ENCODE measurements around the gene SP4. TPM values are rescaled to one million over a fixed set of nuclear protein-coding genes. Genes with fewer than 3 reads are reported as not detected.

The SP4 gene
- total and polyA plus RNA-seq, 2 of the 4 experiments (the other 2 are of a cell fraction), result 0.97 to 5.9 TPM

DNA sequence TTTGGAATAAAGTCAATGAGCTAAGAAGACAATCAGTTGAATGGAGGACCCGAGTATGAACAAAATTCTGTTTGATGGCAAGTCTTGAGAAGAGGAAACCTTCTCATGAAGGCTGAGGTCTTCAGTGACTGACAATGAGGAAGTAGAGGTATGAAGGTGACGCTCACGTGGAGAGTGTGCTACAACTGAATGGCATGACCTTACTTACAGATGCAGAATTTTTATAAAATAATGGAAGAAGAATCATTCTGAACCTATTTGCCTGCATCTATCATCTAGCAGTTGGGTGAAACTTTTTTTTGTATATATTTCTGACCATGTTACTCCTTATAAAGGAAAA is 19.4 kb upstream of the SP4 start:
- no TSS peak for BruUV-seq (replicated peaks)

More for the DNA sequence above, 19.4 kb upstream of the SP4 start:
- H2AK5ac ChIP-seq (ENCODE audit: low read depth, low read length), result no peak overlapping the region
- CTCF ChIA-PET, result no interaction called here
- no peak overlapping the region for H3K27ac ChIP-seq (ENCODE audit: insufficient read depth, low read length)
- no peak overlapping the region for H2BK15ac ChIP-seq (ENCODE audit: low read depth, low read length)
- no peak for TF ChIP-seq RFX5 (IDR thresholded peaks at IDR 0.05; ENCODE audit: low read depth, low read length)
- TF ChIP-seq, protein P1, sequence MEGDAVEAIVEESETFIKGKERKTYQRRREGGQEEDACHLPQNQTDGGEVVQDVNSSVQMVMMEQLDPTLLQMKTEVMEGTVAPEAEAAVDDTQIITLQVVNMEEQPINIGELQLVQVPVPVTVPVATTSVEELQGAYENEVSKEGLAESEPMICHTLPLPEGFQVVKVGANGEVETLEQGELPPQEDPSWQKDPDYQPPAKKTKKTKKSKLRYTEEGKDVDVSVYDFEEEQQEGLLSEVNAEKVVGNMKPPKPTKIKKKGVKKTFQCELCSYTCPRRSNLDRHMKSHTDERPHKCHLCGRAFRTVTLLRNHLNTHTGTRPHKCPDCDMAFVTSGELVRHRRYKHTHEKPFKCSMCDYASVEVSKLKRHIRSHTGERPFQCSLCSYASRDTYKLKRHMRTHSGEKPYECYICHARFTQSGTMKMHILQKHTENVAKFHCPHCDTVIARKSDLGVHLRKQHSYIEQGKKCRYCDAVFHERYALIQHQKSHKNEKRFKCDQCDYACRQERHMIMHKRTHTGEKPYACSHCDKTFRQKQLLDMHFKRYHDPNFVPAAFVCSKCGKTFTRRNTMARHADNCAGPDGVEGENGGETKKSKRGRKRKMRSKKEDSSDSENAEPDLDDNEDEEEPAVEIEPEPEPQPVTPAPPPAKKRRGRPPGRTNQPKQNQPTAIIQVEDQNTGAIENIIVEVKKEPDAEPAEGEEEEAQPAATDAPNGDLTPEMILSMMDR (conservative IDR thresholded peaks at IDR 0.05; ENCODE audit: low read depth, low read length), result no peak
- no peak for TF ChIP-seq MAFK (IDR thresholded peaks at IDR 0.05; ENCODE audit: low read depth, low read length)
- no peak for TF ChIP-seq CEBPB (IDR thresholded peaks at IDR 0.05; ENCODE audit: low read depth, low read length)
- no peak for TF ChIP-seq POLR2A (IDR thresholded peaks at IDR 0.05; ENCODE audit: low read depth, low read length)
- no peak for TF ChIP-seq SMC3 (IDR thresholded peaks at IDR 0.05; ENCODE audit: low read depth, low read length)
- TF ChIP-seq MXI1 (IDR thresholded peaks at IDR 0.05; ENCODE audit: borderline replicate concordance, low read depth, low read length), result no peak
- no peak for TF ChIP-seq ELK1 (IDR thresholded peaks at IDR 0.05; ENCODE audit: borderline replicate concordance, low read depth, low read length)
- no peak for TF ChIP-seq USF2 (IDR thresholded peaks at IDR 0.05; ENCODE audit: low read depth, low read length)
- no peak for TF ChIP-seq CHD1 (IDR thresholded peaks at IDR 0.05; ENCODE audit: low read depth, low read length)
- TF ChIP-seq FOS (IDR thresholded peaks at IDR 0.05; ENCODE audit: low read depth, low read length), result no peak
- no peak for TF ChIP-seq RCOR1 (IDR thresholded peaks at IDR 0.05; ENCODE audit: insufficient replicate concordance, low read length)
- H4K91ac ChIP-seq (ENCODE audit: insufficient read depth, low read depth, low read length), result no peak overlapping the region
- H3K27me3 ChIP-seq (ENCODE audit: control insufficient read depth, insufficient read depth, low read length), result no peaks in the 10 kb centered on the region
- intact Hi-C loops (cut with micrococcal nuclease) (no loop called here), dilution Hi-C loops (cut with HindIII; ENCODE audit: low sequenced_read_pairs, unreplicated experiment) (no loop called here), in situ Hi-C loops (cut with MboI; ENCODE audit: low sequenced_read_pairs) (no loop called here)
- no peaks in the 10 kb centered on the region for H3K9me1 ChIP-seq (ENCODE audit: insufficient read depth, low read length)
- no peak overlapping the region for H3K14ac ChIP-seq (replicated peaks; ENCODE audit: low read depth, low read length)
- no peak overlapping the region for H3K56ac ChIP-seq (ENCODE audit: extremely low read depth, insufficient read depth, low read length)
- ATAC-seq (ENCODE audit: low read depth) (no peak), DNase-seq (no peak)
- H4K5ac ChIP-seq (ENCODE audit: low read depth, low read length), result no peak overlapping the region
- no peak overlapping the region for H2AFZ ChIP-seq (replicated peaks; ENCODE audit: low read length, poor library complexity)
- no peaks in the 10 kb centered on the region for H3K9me3 ChIP-seq (ENCODE audit: control insufficient read depth, insufficient read depth, low read length)
- no CpG with 5 or more reads among the region's 3 CpGs for WGBS, 2 experiments (ENCODE audit: extremely low coverage in 2 of 2, insufficient read length in 1 of 2)
- no peak overlapping the region for H2BK120ac ChIP-seq (ENCODE audit: low read depth, low read length)
- no peaks in the 10 kb centered on the region for H4K20me1 ChIP-seq (ENCODE audit: insufficient read depth, low read length)
- H3K4me2 ChIP-seq (ENCODE audit: low read depth, low read length), result no peak overlapping the region
- H3K36me3 ChIP-seq (ENCODE audit: control insufficient read depth, insufficient read depth, low read length), result no peaks in the 10 kb centered on the region
- H3K23ac ChIP-seq (ENCODE audit: low read depth, low read length), result no peak overlapping the region
- H2AK9ac ChIP-seq (replicated peaks; ENCODE audit: low read depth, low read length, poor library complexity), result no peak overlapping the region
- H3K18ac ChIP-seq (ENCODE audit: low read depth, low read length), result no peak overlapping the region
- H4K8ac ChIP-seq (ENCODE audit: low read depth in 2 of 2, low read length in 2 of 2), result no peak overlapping the region
- no peak overlapping the region for H3K4me3 ChIP-seq (ENCODE audit: insufficient read depth, low read depth, low read length)
- POLR2A ChIA-PET (ENCODE audit: unreplicated experiment), result no interaction called here
- no peak overlapping the region for H2BK5ac ChIP-seq (ENCODE audit: low read depth, low read length, poor library complexity, severe bottlenecking)
- H3K79me1 ChIP-seq (ENCODE audit: low read depth in 1 of 2, low read length in 2 of 2), result no peaks in the 10 kb centered on the region
- H3K4me1 ChIP-seq (ENCODE audit: control insufficient read depth, insufficient read depth, low read length), result no peaks in the 10 kb centered on the region
- no peak overlapping the region for H2BK20ac ChIP-seq (ENCODE audit: low read depth, low read length)
- H3K4ac ChIP-seq (ENCODE audit: low read depth, low read length), result no peak overlapping the region
- H3K9ac ChIP-seq (ENCODE audit: low read depth, low read length), result no peak overlapping the region
